Measurements from ENCODE around the gene DAND5. TPM values are rescaled to one million over a fixed set of nuclear protein-coding genes. Genes with fewer than 3 reads are reported as not detected.
A peak's percentile ranks its signal among the peaks of the same experiment; 100 is the strongest.

The DAND5 gene
- total and polyA plus RNA-seq, 2 of the 13 experiments (the other 11 are each of a cell fraction or from before 2014, with no cell fraction given) = 0.04 TPM; not detected in 1

DNA sequence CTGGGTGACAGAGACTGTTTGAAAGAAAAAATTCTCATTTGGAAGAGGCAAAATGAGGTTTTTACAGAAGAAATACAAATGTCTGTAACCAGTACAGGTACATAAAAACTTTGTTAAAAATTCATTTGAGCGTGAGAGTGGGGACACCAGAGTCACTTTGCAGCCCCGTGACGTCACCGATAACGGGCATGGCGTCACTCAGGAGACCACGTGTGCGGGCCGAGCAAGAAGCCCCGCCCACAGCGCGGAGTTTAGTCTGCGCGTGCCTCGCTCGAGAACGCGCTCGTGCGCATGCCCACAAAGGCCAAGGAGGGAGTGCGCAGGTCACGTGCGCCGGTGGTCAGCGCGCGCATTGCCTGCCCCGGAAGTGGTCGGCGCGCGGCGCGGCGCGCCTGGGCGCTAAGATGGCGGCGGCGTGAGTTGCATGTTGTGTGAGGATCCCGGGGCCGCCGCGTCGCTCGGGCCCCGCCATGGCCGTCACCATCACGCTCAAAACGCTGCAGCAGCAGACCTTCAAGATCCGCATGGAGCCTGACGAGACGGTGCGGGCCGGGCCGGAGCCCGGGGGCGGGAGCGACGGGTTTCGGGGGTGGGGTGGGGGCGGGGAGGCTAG is 23.8 kb upstream of the DAND5 start, which contains the start of gene RAD23A (continued):
- TF ChIP-seq ZBTB38 (CRISPR knock-in tag; IDR thresholded peaks at IDR 0.05) (peak; percentile 84; the same call in 1 of the 2 replicates), FOXM1 (CRISPR knock-in tag; IDR thresholded peaks at IDR 0.05) (no peak), ZNF629 (CRISPR knock-in tag; conservative IDR thresholded peaks at IDR 0.05) (0 out of 2 replicates have a peak, but pooled peaks have one; percentile 27), MEIS1 (CRISPR knock-in tag; IDR thresholded peaks at IDR 0.05; ENCODE audit: borderline replicate concordance) (0 out of 2 replicates have a peak, but pooled peaks have one; percentile 35), HOXA7 (CRISPR knock-in tag; IDR thresholded peaks at IDR 0.05) (no peak), PITX1 (CRISPR knock-in tag; IDR thresholded peaks at IDR 0.05) (peak; percentile 14; the same call in 1 of the 2 replicates), AHR (CRISPR knock-in tag; IDR thresholded peaks at IDR 0.05) (peak; percentile 87), NFIB (CRISPR knock-in tag; IDR thresholded peaks at IDR 0.05; ENCODE audit: borderline replicate concordance) (no peak), SALL1 (CRISPR knock-in tag; IDR thresholded peaks at IDR 0.05) (peak; percentile 88), TAF1 (CRISPR knock-in tag; IDR thresholded peaks at IDR 0.05) (peak; percentile 99), ZNF256 (CRISPR knock-in tag; conservative IDR thresholded peaks at IDR 0.05) (peak; percentile 65; the same call in 1 of the 2 replicates), ZBTB8A (CRISPR knock-in tag; IDR thresholded peaks at IDR 0.05; ENCODE audit: borderline replicate concordance, low read depth) (no peak), EED (CRISPR knock-in tag; IDR thresholded peaks at IDR 0.05) (no peak), RELA (CRISPR knock-in tag; IDR thresholded peaks at IDR 0.05) (no peak)
- TF ChIP-seq, protein P1, sequence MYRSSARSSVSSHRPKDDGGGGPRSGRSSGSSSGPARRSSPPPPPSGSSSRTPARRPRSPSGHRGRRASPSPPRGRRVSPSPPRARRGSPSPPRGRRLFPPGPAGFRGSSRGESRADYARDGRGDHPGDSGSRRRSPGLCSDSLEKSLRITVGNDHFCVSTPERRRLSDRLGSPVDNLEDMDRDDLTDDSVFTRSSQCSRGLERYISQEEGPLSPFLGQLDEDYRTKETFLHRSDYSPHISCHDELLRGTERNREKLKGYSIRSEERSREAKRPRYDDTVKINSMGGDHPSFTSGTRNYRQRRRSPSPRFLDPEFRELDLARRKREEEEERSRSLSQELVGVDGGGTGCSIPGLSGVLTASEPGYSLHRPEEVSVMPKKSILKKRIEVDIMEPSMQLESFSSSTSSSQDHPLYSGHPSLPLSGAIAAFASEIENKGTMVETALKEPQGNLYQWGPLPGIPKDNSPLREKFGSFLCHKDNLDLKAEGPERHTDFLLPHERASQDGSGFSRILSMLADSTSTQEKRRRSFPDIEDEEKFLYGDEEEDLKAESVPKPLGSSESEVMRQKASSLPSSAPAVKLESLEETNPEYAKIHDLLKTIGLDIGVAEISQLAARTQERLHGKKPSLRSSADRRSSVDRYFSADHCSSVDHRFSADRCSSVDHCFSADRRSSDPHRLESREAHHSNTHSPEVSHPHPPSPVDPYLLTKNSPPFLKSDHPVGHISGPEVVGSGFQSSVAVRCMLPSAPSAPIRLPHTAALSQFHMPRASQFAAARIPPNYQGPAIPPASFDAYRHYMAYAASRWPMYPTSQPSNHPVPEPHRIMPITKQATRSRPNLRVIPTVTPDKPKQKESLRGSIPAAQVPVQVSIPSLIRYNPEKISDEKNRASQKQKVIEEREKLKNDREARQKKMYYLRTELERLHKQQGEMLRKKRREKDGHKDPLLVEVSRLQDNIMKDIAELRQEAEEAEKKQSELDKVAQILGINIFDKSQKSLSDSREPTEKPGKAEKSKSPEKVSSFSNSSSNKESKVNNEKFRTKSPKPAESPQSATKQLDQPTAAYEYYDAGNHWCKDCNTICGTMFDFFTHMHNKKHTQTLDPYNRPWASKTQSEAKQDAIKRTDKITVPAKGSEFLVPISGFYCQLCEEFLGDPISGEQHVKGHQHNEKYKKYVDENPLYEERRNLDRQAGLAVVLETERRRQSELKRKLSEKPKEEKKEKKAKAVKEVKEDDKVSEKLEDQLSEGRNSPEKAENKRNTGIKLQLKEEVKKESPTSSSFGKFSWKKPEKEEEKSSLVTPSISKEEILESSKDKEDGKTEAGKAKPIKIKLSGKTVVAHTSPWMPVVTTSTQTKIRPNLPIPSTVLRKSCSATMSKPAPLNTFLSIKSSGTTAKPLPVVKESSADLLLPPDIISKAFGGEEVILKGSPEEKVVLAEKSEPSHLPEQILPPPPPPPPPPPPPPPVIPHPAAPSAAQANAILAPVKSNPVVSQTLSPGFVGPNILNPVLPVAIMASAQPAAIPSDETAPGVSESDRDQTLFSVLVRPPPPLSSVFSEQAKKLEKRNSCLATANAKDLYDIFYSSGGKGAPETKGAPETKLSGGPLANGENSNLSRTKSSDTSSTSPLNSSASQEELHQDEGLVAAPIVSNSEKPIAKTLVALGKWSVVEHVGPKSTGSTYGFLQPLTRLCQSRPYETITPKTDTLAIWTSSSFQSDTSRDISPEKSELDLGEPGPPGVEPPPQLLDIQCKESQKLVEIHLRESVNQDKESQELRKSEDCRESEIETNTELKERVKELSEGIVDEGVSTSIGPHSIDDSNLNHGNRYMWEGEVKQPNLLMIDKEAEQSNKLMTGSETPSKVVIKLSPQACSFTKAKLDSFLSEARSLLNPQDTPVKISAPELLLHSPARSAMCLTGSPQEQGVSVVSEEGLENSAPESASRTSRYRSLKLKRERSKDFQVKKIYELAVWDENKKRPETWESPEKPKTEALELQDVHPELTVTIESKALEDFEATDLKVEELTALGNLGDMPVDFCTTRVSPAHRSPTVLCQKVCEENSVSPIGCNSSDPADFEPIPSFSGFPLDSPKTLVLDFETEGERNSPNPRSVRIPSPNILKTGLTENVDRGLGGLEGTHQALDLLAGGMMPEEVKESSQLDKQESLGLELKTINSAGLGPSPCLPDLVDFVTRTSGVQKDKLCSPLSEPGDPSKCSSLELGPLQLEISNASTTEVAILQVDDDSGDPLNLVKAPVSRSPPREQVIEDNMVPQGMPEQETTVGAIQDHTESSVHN (CRISPR knock-in tag; IDR thresholded peaks at IDR 0.05) = peak; percentile 62; the same call in 1 of the 2 replicates
- TF ChIP-seq, protein P2, sequence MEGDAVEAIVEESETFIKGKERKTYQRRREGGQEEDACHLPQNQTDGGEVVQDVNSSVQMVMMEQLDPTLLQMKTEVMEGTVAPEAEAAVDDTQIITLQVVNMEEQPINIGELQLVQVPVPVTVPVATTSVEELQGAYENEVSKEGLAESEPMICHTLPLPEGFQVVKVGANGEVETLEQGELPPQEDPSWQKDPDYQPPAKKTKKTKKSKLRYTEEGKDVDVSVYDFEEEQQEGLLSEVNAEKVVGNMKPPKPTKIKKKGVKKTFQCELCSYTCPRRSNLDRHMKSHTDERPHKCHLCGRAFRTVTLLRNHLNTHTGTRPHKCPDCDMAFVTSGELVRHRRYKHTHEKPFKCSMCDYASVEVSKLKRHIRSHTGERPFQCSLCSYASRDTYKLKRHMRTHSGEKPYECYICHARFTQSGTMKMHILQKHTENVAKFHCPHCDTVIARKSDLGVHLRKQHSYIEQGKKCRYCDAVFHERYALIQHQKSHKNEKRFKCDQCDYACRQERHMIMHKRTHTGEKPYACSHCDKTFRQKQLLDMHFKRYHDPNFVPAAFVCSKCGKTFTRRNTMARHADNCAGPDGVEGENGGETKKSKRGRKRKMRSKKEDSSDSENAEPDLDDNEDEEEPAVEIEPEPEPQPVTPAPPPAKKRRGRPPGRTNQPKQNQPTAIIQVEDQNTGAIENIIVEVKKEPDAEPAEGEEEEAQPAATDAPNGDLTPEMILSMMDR (CRISPR knock-in tag; IDR thresholded peaks at IDR 0.05) = 0 out of 2 replicates have a peak, but pooled peaks have one; percentile 6
- TF ChIP-seq, protein P3, sequence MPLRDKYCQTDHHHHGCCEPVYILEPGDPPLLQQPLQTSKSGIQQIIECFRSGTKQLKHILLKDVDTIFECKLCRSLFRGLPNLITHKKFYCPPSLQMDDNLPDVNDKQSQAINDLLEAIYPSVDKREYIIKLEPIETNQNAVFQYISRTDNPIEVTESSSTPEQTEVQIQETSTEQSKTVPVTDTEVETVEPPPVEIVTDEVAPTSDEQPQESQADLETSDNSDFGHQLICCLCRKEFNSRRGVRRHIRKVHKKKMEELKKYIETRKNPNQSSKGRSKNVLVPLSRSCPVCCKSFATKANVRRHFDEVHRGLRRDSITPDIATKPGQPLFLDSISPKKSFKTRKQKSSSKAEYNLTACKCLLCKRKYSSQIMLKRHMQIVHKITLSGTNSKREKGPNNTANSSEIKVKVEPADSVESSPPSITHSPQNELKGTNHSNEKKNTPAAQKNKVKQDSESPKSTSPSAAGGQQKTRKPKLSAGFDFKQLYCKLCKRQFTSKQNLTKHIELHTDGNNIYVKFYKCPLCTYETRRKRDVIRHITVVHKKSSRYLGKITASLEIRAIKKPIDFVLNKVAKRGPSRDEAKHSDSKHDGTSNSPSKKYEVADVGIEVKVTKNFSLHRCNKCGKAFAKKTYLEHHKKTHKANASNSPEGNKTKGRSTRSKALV (CRISPR knock-in tag; IDR thresholded peaks at IDR 0.05) = peak; percentile 83; the same call in 1 of the 2 replicates
- TF ChIP-seq, protein P4, sequence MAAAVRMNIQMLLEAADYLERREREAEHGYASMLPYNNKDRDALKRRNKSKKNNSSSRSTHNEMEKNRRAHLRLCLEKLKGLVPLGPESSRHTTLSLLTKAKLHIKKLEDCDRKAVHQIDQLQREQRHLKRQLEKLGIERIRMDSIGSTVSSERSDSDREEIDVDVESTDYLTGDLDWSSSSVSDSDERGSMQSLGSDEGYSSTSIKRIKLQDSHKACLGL (CRISPR knock-in tag; IDR thresholded peaks at IDR 0.05) = peak; percentile 80

All from HepG2 (cell line).